ENCODE measurements around the gene LMAN2. TPM values are rescaled to one million over a fixed set of nuclear protein-coding genes. Genes with fewer than 3 reads are reported as not detected.
"Not testable (repeated sequence)": the region's sequence is repeated elsewhere in the genome, so short reads cannot be mapped to it uniquely, and the experiment has no call there.

The LMAN2 gene
- total RNA-seq, 1 donor from 2014 or later, result 103 TPM

DNA sequence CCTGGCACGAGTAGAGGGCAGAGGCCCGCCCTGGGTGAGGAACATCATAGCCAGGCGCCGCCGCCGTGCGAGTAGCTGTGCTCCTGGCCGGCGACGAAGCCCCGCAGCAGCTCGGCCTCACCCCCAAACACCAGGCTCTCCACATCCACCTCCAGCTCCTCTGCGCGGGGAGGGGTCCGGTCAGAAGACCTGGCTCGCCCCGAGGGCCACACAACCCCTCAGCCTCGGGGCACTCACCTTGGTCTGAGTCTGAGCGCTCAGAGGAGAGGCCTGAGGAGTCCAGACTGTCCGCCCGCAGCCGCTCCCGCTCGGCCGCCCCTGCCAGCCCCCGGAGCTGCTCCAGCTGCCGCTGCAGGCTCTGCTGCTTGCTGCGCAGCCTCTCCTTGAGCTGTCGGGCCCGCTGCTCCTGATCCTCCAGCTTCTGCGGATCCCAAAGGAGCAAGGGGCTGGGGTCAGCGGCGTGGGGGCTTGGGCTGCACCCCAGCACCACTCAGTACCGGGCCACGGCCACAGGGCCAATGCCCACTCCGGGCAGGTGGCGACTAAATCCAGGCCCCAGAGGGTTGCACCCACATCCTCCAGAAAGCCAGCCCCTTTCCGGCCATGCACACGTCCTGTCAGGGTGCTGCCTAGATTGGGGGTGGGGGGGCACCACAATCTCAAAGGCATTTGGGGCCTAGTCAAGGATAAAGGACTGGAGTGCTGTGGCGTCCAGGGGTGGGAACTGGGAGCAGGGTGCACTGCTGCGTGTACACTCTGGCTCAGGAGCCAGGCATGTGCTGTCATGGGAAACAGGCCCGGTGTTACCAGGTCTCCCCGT is 43.7 kb downstream of the LMAN2 start:
- TF ChIP-seq EZH2 (IDR thresholded peaks at IDR 0.05; ENCODE audit: insufficient read depth, low read length), result no peak
- TF ChIP-seq, protein P1, sequence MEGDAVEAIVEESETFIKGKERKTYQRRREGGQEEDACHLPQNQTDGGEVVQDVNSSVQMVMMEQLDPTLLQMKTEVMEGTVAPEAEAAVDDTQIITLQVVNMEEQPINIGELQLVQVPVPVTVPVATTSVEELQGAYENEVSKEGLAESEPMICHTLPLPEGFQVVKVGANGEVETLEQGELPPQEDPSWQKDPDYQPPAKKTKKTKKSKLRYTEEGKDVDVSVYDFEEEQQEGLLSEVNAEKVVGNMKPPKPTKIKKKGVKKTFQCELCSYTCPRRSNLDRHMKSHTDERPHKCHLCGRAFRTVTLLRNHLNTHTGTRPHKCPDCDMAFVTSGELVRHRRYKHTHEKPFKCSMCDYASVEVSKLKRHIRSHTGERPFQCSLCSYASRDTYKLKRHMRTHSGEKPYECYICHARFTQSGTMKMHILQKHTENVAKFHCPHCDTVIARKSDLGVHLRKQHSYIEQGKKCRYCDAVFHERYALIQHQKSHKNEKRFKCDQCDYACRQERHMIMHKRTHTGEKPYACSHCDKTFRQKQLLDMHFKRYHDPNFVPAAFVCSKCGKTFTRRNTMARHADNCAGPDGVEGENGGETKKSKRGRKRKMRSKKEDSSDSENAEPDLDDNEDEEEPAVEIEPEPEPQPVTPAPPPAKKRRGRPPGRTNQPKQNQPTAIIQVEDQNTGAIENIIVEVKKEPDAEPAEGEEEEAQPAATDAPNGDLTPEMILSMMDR (IDR thresholded peaks at IDR 0.05; ENCODE audit: insufficient read depth, low read depth, low read length), result no peak
- DNase-seq (ENCODE audit: low read depth), result no peak
- Mint-ChIP-seq H3K4me1 (ENCODE audit: low read depth, unreplicated experiment) (peaks cover 18% of the 10 kb centered on the region), H3K27me3 (ENCODE audit: low read depth, unreplicated experiment) (no peaks in the 10 kb centered on the region), H3K9me3 (ENCODE audit: unreplicated experiment) (no peaks in the 10 kb centered on the region), H3K27ac (ENCODE audit: unreplicated experiment) (no peak overlapping the region), H3K36me3 (ENCODE audit: low read depth, unreplicated experiment) (peaks cover 17% of the 10 kb centered on the region), H3K4me3 (ENCODE audit: unreplicated experiment) (no peak overlapping the region)
- Histone ChIP-seq H3K79me2 (ENCODE audit: insufficient read depth, low read length) (peaks cover 57% of the 10 kb centered on the region), H3K9me3 (ENCODE audit: insufficient read depth, low read depth, low read length) (no peaks in the 10 kb centered on the region), H3K36me3 (ENCODE audit: insufficient read depth, low read length) (peaks cover 10% of the 10 kb centered on the region), H3K4me3 (ENCODE audit: insufficient read depth, low read depth, low read length) (no peak overlapping the region), H2AFZ (ENCODE audit: low read depth, low read length) (no peak overlapping the region), H3K4me1 (ENCODE audit: insufficient read depth, low read length) (peaks cover 36% of the 10 kb centered on the region), H3K27ac (ENCODE audit: low read depth, low read length) (no peak overlapping the region), H3K27me3 (ENCODE audit: insufficient read depth, low read length) (no peaks in the 10 kb centered on the region), H4K20me1 (ENCODE audit: insufficient read depth, low read length) (peaks cover 52% of the 10 kb centered on the region), H3K9ac (ENCODE audit: low read length) (no peak overlapping the region), H3K4me2 (ENCODE audit: low read length) (no peak overlapping the region)
- FAIRE-seq, result no peak

DNA sequence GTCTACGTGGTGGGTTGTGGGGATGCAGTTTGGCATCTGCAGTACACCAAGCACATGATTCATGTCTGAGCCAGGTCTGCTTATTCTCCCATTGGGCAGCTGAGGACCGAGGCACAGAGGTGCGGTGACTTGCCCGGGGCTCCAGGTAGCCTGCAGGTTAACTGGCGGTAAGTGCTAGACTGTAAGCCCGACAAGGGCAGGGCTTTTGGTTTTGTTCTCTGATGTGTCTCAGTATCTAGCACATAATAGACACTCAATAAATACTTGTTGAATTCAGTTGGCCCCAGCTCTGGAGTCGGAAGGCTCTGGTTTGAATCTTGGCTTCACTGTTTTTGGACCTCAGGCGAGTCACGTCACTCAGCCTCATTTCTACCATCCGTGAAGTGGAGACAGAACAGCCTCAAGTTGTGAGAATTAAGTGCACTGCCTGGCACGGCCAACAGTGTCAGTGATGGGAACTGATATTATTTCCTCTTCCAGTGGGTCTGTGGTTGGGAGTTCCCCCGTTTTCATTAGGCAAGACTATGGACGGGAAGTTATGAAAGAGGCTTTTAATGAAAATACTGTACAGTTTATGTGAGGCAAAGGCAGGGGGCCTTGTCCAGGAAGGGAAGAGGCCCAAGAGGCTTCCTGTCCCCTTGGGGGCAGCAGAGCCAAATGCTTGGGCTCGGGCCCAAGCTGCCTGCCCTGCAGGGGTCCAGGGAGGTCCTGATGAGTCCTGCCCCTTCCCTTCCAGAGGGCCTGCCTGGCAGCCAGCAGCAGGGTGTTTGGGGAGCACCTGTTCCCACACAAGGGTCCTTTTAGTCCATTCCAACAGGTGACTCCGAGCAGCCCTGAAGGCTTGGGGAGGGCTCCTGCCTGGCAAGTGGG is 44.6 kb downstream of the LMAN2 start:
- DNase-seq (ENCODE audit: low read depth), result no peak
- H3K36me3 Mint-ChIP-seq (ENCODE audit: low read depth, unreplicated experiment), result peaks cover 23% of the 10 kb centered on the region
- Histone ChIP-seq H3K4me2 (ENCODE audit: low read length) (no peak overlapping the region), H3K36me3 (ENCODE audit: insufficient read depth, low read length) (peaks cover 10% of the 10 kb centered on the region), H3K4me3 (ENCODE audit: insufficient read depth, low read depth, low read length) (no peak overlapping the region), H3K27me3 (ENCODE audit: insufficient read depth, low read length) (no peaks in the 10 kb centered on the region), H2AFZ (ENCODE audit: low read depth, low read length) (no peak overlapping the region), H3K9me3 (ENCODE audit: insufficient read depth, low read depth, low read length) (no peaks in the 10 kb centered on the region), H3K4me1 (ENCODE audit: insufficient read depth, low read length) (peaks cover 39% of the 10 kb centered on the region), H3K27ac (ENCODE audit: low read depth, low read length) (no peak overlapping the region), H3K79me2 (ENCODE audit: insufficient read depth, low read length) (peaks cover 65% of the 10 kb centered on the region), H3K9ac (ENCODE audit: low read length) (no peak overlapping the region), H4K20me1 (ENCODE audit: insufficient read depth, low read length) (peaks cover 59% of the 10 kb centered on the region)
- H3K27ac Mint-ChIP-seq (ENCODE audit: unreplicated experiment), result no peak overlapping the region
- H3K9me3 Mint-ChIP-seq (ENCODE audit: unreplicated experiment), result no peaks in the 10 kb centered on the region
- H3K4me3 Mint-ChIP-seq (ENCODE audit: unreplicated experiment), result no peak overlapping the region
- no peaks in the 10 kb centered on the region for H3K27me3 Mint-ChIP-seq (ENCODE audit: low read depth, unreplicated experiment)
- peaks cover 20% of the 10 kb centered on the region for H3K4me1 Mint-ChIP-seq (ENCODE audit: low read depth, unreplicated experiment)
- no peak for FAIRE-seq
- TF ChIP-seq, protein P1 (IDR thresholded peaks at IDR 0.05; ENCODE audit: insufficient read depth, low read depth, low read length), result no peak
- no peak for TF ChIP-seq EZH2 (IDR thresholded peaks at IDR 0.05; ENCODE audit: insufficient read depth, low read length)

GRCh38 chr5:177306103-177306640 is 45.3 kb downstream of the LMAN2 start:
- peaks cover 42% of the 10 kb centered on the region for H3K4me1 ChIP-seq (ENCODE audit: insufficient read depth, low read length)
- H3K9me3 ChIP-seq (ENCODE audit: insufficient read depth, low read depth, low read length); H3K4me3 ChIP-seq (ENCODE audit: insufficient read depth, low read depth, low read length); H3K27ac ChIP-seq (ENCODE audit: low read depth, low read length); DNase-seq (ENCODE audit: low read depth); H3K27me3 Mint-ChIP-seq (ENCODE audit: low read depth, unreplicated experiment); H3K27ac Mint-ChIP-seq (ENCODE audit: unreplicated experiment); H3K27me3 ChIP-seq (ENCODE audit: insufficient read depth, low read length); H3K9me3 Mint-ChIP-seq (ENCODE audit: unreplicated experiment); H3K9ac ChIP-seq (ENCODE audit: low read length); H2AFZ ChIP-seq (ENCODE audit: low read depth, low read length); FAIRE-seq: not testable (repeated sequence)
- Mint-ChIP-seq H3K36me3 (ENCODE audit: low read depth, unreplicated experiment) (peaks cover 24% of the 10 kb centered on the region), H3K4me1 (ENCODE audit: low read depth, unreplicated experiment) (peaks cover 21% of the 10 kb centered on the region), H3K4me3 (ENCODE audit: unreplicated experiment) (peak overlapping the region; percentile 99)
- H3K4me2 ChIP-seq (ENCODE audit: low read length), result peak overlapping the region; percentile 92
- peaks cover 73% of the 10 kb centered on the region for H3K79me2 ChIP-seq (ENCODE audit: insufficient read depth, low read length)
- peaks cover 15% of the 10 kb centered on the region for H3K36me3 ChIP-seq (ENCODE audit: insufficient read depth, low read length)
- peaks cover 66% of the 10 kb centered on the region for H4K20me1 ChIP-seq (ENCODE audit: insufficient read depth, low read length)

All from astrocyte (in vitro differentiated cells and primary cell).